K562 (cell line): ENCODE results near the gene SLC3A2.

ENCODE experiments used
- ATF4 ChIP-seq: fragments of 450-650 bp; formaldehyde crosslinking; IDR thresholded peaks from 2 replicates; pipeline ENCODE4 v1.4.0; 2022; ENCODE audit warnings: mild to moderate bottlenecking, moderate library complexity
- CTCF ChIP-seq, 3 experiments: IDR thresholded peaks in 2 of 3; conservative IDR thresholded peaks in 1 of 3; 2 replicates each; pipeline ENCODE4 v1.5.1; 2011 to 2012; ENCODE audit warnings: low read length in 3 of 3, mild to moderate bottlenecking in 3 of 3, control low read depth in 2 of 3, improper control_type of control experiment in 1 of 3, inconsistent platforms in 1 of 3, low read depth in 1 of 3, mixed read lengths in 1 of 3, moderate library complexity in 1 of 3; ENCODE audit not compliant: insufficient read depth in 2 of 3
- EP300 ChIP-seq: IDR thresholded peaks from 2 replicates; pipeline ENCODE4 v1.6.1; 2012; ENCODE audit warnings: low read length, improper control_type of control experiment
- JUN ChIP-seq, 2 experiments: sonication (generic) in 1 of 2; formaldehyde crosslinking in 1 of 2; IDR thresholded peaks; 2 replicates each; pipeline versions ENCODE4 v1.6.1 to v1.8.0; 2012 to 2022; ENCODE audit warnings: borderline replicate concordance in 2 of 2, mild to moderate bottlenecking in 2 of 2, improper control_type of control experiment in 1 of 2, low read depth in 1 of 2, low read length in 1 of 2, missing genetic modification reagents in 1 of 2
- NEUROD1 ChIP-seq: fragments of 150-350 bp; IDR thresholded peaks from 2 replicates; pipeline ENCODE4 v1.6.1; 2014; ENCODE audit warnings: borderline replicate concordance, low read length, low read depth; ENCODE audit not compliant: partially characterized antibody
- NFATC3 ChIP-seq: fragments of 450-650 bp; IDR thresholded peaks from 2 replicates; pipeline ENCODE4 v1.6.1; 2017; ENCODE audit warnings: mild to moderate bottlenecking
- NFIC ChIP-seq: fragments of 450-650 bp; IDR thresholded peaks from 2 replicates; pipeline ENCODE4 v1.6.1; 2017; ENCODE audit warnings: mild to moderate bottlenecking, inconsistent platforms
- NR1H2 ChIP-seq: sonication (generic); formaldehyde crosslinking; IDR thresholded peaks from 2 replicates; pipeline ENCODE4 v1.4.0; 2020; ENCODE audit warnings: mild to moderate bottlenecking, missing genetic modification reagents
- SIX5 ChIP-seq, 2 experiments: IDR thresholded peaks; 2 replicates each; pipeline ENCODE4 v1.6.1; 2011; ENCODE audit warnings: low read length in 2 of 2, borderline replicate concordance in 1 of 2, low read depth in 1 of 2, mild to moderate bottlenecking in 1 of 2, moderate library complexity in 1 of 2; ENCODE audit not compliant: insufficient read depth in 1 of 2
- TEAD4 ChIP-seq, 2 experiments: sonication (generic) in 1 of 2; formaldehyde crosslinking in 1 of 2; IDR thresholded peaks; 2 replicates each; pipeline versions ENCODE4 v1.6.1 to v1.8.0; 2012 to 2022; ENCODE audit warnings: borderline replicate concordance in 1 of 2, inconsistent platforms in 1 of 2, low read length in 1 of 2, mild to moderate bottlenecking in 1 of 2, missing genetic modification reagents in 1 of 2
- ZNF274 ChIP-seq: IDR thresholded peaks from 2 replicates; pipeline ENCODE4 v1.6.1; 2011; ENCODE audit warnings: low read depth, mild to moderate bottlenecking, low read length, moderate library complexity, borderline replicate concordance
- ZNF668 ChIP-seq: fragments of 250-450 bp; sonication (Bioruptor Pico); IDR thresholded peaks from 2 replicates; pipeline ENCODE4 v1.8.0; 2022; ENCODE audit warnings: mild to moderate bottlenecking, inconsistent platforms
- ZNF699 ChIP-seq: fragments of 250-450 bp; sonication (Bioruptor Pico); IDR thresholded peaks from 2 replicates; pipeline ENCODE4 v1.8.0; 2021; ENCODE audit warnings: mild to moderate bottlenecking, moderate library complexity; ENCODE audit not compliant: insufficient replicate concordance
- TF ChIP-seq, protein P1 (sequence below): fragments of 250-450 bp; sonication (Bioruptor Pico); IDR thresholded peaks from 2 replicates; pipeline ENCODE4 v1.4.0; 2020; ENCODE audit warnings: mild to moderate bottlenecking, moderate library complexity

DNA sequence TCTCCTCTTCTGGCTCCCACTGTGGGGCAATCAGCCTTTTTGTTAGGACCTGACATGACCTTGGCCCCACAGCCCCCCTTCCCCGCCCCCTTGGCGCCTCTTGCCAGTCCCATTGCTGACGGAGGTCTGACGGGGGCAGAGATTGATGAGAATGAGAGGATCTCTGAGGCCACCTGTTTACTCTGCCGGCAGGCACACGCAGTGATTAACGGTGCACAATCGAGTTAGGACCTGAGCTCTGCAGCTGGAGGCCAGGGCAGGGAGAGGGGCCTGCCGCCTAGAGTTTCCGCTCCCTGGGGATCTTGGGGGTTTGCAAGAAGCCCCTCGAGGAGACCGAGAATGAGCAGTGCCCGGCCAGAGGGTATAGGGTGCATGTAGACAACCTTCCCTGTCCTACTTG lies 47.3 kb downstream of the SLC3A2 start:
- TF ChIP-seq ATF4 (CRISPR knock-in tag) (no peak), NEUROD1 (no peak), TEAD4 (IDR thresholded peaks at IDR 0.05; ENCODE audit: low read length) (no peak), TEAD4 (CRISPR knock-in tag; IDR thresholded peaks at IDR 0.05; ENCODE audit: borderline replicate concordance) (no peak), CTCF (IDR thresholded peaks at IDR 0.05 in 2 of 3, conservative IDR thresholded peaks at IDR 0.05 in 1 of 3; ENCODE audit: insufficient read depth in 2 of 3, low read depth in 1 of 3, low read length in 3 of 3) (no peak), ZNF699 (CRISPR knock-in tag) (no peak), NR1H2 (no peak), JUN (IDR thresholded peaks at IDR 0.05; ENCODE audit: borderline replicate concordance, low read depth, low read length) (no peak), JUN (CRISPR knock-in tag; IDR thresholded peaks at IDR 0.05; ENCODE audit: borderline replicate concordance) (no peak), ZNF274 (no peak), EP300 (no peak), NFIC (no peak), SIX5 (IDR thresholded peaks at IDR 0.05; ENCODE audit: borderline replicate concordance in 1 of 2, insufficient read depth in 1 of 2, low read depth in 1 of 2, low read length in 2 of 2) (no peak), ZNF668 (CRISPR knock-in tag) (no peak), NFATC3 (no peak)
- TF ChIP-seq, protein P1, sequence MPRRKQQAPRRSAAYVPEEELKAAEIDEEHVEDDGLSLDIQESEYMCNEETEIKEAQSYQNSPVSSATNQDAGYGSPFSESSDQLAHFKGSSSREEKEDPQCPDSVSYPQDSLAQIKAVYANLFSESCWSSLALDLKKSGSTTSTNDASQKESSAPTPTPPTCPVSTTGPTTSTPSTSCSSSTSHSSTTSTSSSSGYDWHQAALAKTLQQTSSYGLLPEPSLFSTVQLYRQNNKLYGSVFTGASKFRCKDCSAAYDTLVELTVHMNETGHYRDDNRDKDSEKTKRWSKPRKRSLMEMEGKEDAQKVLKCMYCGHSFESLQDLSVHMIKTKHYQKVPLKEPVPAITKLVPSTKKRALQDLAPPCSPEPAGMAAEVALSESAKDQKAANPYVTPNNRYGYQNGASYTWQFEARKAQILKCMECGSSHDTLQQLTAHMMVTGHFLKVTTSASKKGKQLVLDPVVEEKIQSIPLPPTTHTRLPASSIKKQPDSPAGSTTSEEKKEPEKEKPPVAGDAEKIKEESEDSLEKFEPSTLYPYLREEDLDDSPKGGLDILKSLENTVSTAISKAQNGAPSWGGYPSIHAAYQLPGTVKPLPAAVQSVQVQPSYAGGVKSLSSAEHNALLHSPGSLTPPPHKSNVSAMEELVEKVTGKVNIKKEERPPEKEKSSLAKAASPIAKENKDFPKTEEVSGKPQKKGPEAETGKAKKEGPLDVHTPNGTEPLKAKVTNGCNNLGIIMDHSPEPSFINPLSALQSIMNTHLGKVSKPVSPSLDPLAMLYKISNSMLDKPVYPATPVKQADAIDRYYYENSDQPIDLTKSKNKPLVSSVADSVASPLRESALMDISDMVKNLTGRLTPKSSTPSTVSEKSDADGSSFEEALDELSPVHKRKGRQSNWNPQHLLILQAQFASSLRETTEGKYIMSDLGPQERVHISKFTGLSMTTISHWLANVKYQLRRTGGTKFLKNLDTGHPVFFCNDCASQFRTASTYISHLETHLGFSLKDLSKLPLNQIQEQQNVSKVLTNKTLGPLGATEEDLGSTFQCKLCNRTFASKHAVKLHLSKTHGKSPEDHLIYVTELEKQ (CRISPR knock-in tag), result no peak
